Heart left ventricle (tissue), 16 donors: ENCODE measurements around the gene CAMKMT. TPM values are rescaled to one million over a fixed set of nuclear protein-coding genes. Genes with fewer than 3 reads are reported as not detected.

Source experiments
- ATAC-seq, 4 donors: fragments of 200-7000 bp; cut with Tn5 transposase; one replicate each; pipeline ENCODE4 v1.9.1; 2020 to 2022; ENCODE audit warnings: moderate library complexity in 4 of 4, mild to moderate bottlenecking in 3 of 4, moderate number of reproducible peaks in 1 of 4
- DNase-seq, 5 donors: peaks; one replicate each; pipeline ENCODE4 v3.0.0-alpha.2; 2020
- H3K27ac ChIP-seq, 12 donors: fragments of 200-600 bp; sonication (generic) in 4 of 12; one replicate each; pipeline versions ENCODE4 v1.5.0 to v1.8.0; 2016 to 2022; ENCODE audit warnings: mild to moderate bottlenecking in 2 of 12
- H3K27me3 ChIP-seq, 9 donors: fragments of 200-600 bp; sonication (generic) in 2 of 9; one replicate each; pipeline versions ENCODE4 v1.5.1 to v1.8.0; 2016 to 2022; ENCODE audit warnings: mild to moderate bottlenecking in 3 of 9
- H3K36me3 ChIP-seq, 9 donors: fragments of 200-600 bp; sonication (generic) in 2 of 9; one replicate each; pipeline versions ENCODE4 v1.5.0 to v1.8.0; 2018 to 2022; ENCODE audit warnings: mild to moderate bottlenecking in 2 of 9
- H3K4me1 ChIP-seq, 12 donors: fragments of 200-600 bp; sonication (generic) in 4 of 12; one replicate each; pipeline versions ENCODE4 v1.5.0 to v1.8.0; 2016 to 2022; ENCODE audit warnings: mild to moderate bottlenecking in 3 of 12
- H3K4me3 ChIP-seq, 12 donors: fragments of 200-600 bp; sonication (generic) in 4 of 12; one replicate each; pipeline versions ENCODE4 v1.5.0 to v1.8.0; 2017 to 2022; ENCODE audit warnings: mild to moderate bottlenecking in 9 of 12, moderate library complexity in 4 of 12
- H3K9me3 ChIP-seq, 12 donors: fragments of 200-600 bp; sonication (generic) in 4 of 12; one replicate each; pipeline versions ENCODE4 v1.5.0 to v1.8.0; 2016 to 2022; ENCODE audit warnings: mild to moderate bottlenecking in 1 of 12
- POLR2A ChIP-seq, 2 donors: fragments of 450-650 bp; IDR thresholded peaks; one replicate each; pipeline ENCODE4 v1.6.1; 2017; ENCODE audit warnings: antibody characterized with exemption in 2 of 2, mild to moderate bottlenecking in 2 of 2, moderate library complexity in 2 of 2
- WGBS, 4 donors: extraction: QIAGEN DNeasy Blood & Tissue Kit in 2 of 4; methylation state at CpG; one replicate each; pipeline versions ENCODE4 v1.1.5 to v1.1.7; 2013 to 2018; 5-methylcytosine and 5-hydroxymethylcytosine counted together
- intact Hi-C, 10 donors: fragments of 100-400 bp; cut with DNase I; formaldehyde crosslinking; loops; one replicate each; pipeline versions ENCODE4 v1.11.1 to v1.14.2; 2022
- polyA plus RNA-seq, 2 donors: library from polyadenylated mRNA; stranded (reverse); fragments of 200-250 nt; gene quantifications; one replicate each; pipeline ENCODE4 v1.2.3, GENCODE V29; 2013
- total RNA-seq, 9 donors: library from RNA; depleted of rRNA in 2 of 9; stranded (reverse); fragments of >200 nt in 2 of 9; fragmentation: NEBNext Ultra II Directional in 3 of 9; extraction: Animal tissue kit (Norgen Biotek cat#: 25700) in 3 of 9; gene quantifications; one replicate each; pipeline versions ENCODE4 v1.1.0 to v1.2.4, GENCODE V29; 2016 to 2023
- TF ChIP-seq, protein P1 (sequence below), 12 donors: fragments of 200-600 bp; sonication (generic) in 4 of 12; IDR thresholded peaks; one replicate each; pipeline versions ENCODE4 v1.5.0 to v1.8.0; 2018 to 2022; ENCODE audit warnings: antibody characterized with exemption in 12 of 12, mild to moderate bottlenecking in 5 of 12
- donor health status: ischemic (EF 13 %, LVEDD 7.1; RV severe dilation, severe dysfunction).
- donor health status: healthy with polysubstance abuse.
- donor health status: DM: no; HTN: yes; CAD: no.
- donor health status: DM: no; HTN: no; CAD: no.
- donor health status: ischemic (EF 25% LVEDD 6.9; RV normal size, moderate dysfunction).
- donor health status: ischemic (EF 25% LVEDD 5.7; RV mildly dilated, moderate dysfunction).
- donor health status: healthy.
- donor health status: DM: yes; HTN: yes; CAD: no.
- donor health status: ischemic (EF 35%, LVEDD 5.7; RV mildly dilated, moderate dysfunction).
- donor health status: nonischemic (EF 11% LVEDD 7.7; RV severe dilation, severe dysfunction).
- donor health status: DM: yes; HTN: yes; CAD: no.
- donor health status: PGD.
- donor health status: ischemic (EF 29% LVEDD 5.4; RV normal size, mild dysfunction).
- donor health status: nonischemic (EF 23%, LVEDD 6.1; RV moderate dilation, normal function).

Gene CAMKMT
- total and polyA plus RNA-seq, 11 donors, result 2.5 to 10.1 (median 4.4) TPM

- Histone ChIP-seq H3K36me3 (no peaks in the 10 kb centered on the region), H3K4me3 (no peak overlapping the region), H3K27me3 (no peaks in the 10 kb centered on the region), H3K9me3 (no peaks in the 10 kb centered on the region), H3K4me1 (peaks cover 0 to 7% (median 0%) of the 10 kb centered on the region in 12 donors), H3K27ac (no peak overlapping the region)
- TF ChIP-seq, protein P1, sequence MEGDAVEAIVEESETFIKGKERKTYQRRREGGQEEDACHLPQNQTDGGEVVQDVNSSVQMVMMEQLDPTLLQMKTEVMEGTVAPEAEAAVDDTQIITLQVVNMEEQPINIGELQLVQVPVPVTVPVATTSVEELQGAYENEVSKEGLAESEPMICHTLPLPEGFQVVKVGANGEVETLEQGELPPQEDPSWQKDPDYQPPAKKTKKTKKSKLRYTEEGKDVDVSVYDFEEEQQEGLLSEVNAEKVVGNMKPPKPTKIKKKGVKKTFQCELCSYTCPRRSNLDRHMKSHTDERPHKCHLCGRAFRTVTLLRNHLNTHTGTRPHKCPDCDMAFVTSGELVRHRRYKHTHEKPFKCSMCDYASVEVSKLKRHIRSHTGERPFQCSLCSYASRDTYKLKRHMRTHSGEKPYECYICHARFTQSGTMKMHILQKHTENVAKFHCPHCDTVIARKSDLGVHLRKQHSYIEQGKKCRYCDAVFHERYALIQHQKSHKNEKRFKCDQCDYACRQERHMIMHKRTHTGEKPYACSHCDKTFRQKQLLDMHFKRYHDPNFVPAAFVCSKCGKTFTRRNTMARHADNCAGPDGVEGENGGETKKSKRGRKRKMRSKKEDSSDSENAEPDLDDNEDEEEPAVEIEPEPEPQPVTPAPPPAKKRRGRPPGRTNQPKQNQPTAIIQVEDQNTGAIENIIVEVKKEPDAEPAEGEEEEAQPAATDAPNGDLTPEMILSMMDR (IDR thresholded peaks at IDR 0.05), result no peak
- no peak for TF ChIP-seq POLR2A (IDR thresholded peaks at IDR 0.05)
- ATAC-seq (no peak), DNase-seq (no peak)
- 82 to 96% (median 90%) methylated on average over 3 of the region's 3 CpGs for WGBS, 4 donors
- intact Hi-C loops, result loop anchor here in 7 of 10 donors (5.0 to 10.0 kb wide), 9 partner anchors 154 to 324 kb away; no protein-coding TSS in a partner anchor
Measured at GRCh38 chr2:44718431-44718830, 356.7 kb downstream of the CAMKMT start.

DNA sequence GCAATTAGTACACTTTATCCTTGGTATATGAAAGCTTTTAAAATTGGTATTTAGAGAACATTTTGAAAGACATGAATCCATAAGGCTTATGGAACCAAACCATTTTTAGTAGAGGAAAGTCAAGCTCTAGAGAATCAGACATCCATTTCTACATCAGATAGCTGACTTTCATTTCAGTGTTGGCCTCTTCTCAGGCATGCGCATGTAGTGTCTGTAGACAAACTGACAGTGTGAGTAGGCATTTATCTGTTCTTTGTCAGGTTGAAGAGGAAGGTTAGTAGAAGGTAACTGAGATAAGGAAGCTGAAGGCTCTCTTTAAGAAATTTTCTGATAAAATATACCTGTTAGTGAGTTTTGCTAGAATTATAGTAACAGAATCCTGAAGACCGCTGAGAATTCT is 357.8 kb downstream of the CAMKMT start:
- no peak for DNase-seq
- intact Hi-C loops, result loop anchor here in 7 of 10 donors (5.0 to 10.0 kb wide), 9 partner anchors 155 to 325 kb away; no protein-coding TSS in a partner anchor
- no peak for ATAC-seq
- no peak for TF ChIP-seq POLR2A (IDR thresholded peaks at IDR 0.05)
- TF ChIP-seq, protein P1 (IDR thresholded peaks at IDR 0.05), result no peak
- H3K4me3 ChIP-seq, result no peak overlapping the region
- H3K9me3 ChIP-seq, result no peaks in the 10 kb centered on the region
- H3K27ac ChIP-seq, result no peak overlapping the region
- no peaks in the 10 kb centered on the region for H3K36me3 ChIP-seq
- peaks cover 0 to 7% (median 0%) of the 10 kb centered on the region in 12 donors for H3K4me1 ChIP-seq
- 86 to 93% (median 90%) methylated on average over 2 of the region's 2 CpGs for WGBS, 4 donors
- no peaks in the 10 kb centered on the region for H3K27me3 ChIP-seq

GRCh38 chr2:44722026-44722625 is 360.4 kb downstream of the CAMKMT start:
- ATAC-seq, result no peak
- no peak for DNase-seq
- Histone ChIP-seq H3K27ac (no peak overlapping the region), H3K27me3 (no peaks in the 10 kb centered on the region), H3K9me3 (no peaks in the 10 kb centered on the region), H3K4me3 (no peak overlapping the region), H3K4me1 (no peaks in the 10 kb centered on the region), H3K36me3 (no peaks in the 10 kb centered on the region)
- intact Hi-C loops, result loop anchor here in 1 of 10 donors (10.0 kb wide), 1 partner anchor 237 kb away; no protein-coding TSS in a partner anchor
- WGBS, 4 donors, result 81 to 85% (median 83%) methylated on average over 1 of the region's 1 CpG
- no peak for TF ChIP-seq POLR2A (IDR thresholded peaks at IDR 0.05)
- TF ChIP-seq, protein P1 (IDR thresholded peaks at IDR 0.05), result no peak

DNA sequence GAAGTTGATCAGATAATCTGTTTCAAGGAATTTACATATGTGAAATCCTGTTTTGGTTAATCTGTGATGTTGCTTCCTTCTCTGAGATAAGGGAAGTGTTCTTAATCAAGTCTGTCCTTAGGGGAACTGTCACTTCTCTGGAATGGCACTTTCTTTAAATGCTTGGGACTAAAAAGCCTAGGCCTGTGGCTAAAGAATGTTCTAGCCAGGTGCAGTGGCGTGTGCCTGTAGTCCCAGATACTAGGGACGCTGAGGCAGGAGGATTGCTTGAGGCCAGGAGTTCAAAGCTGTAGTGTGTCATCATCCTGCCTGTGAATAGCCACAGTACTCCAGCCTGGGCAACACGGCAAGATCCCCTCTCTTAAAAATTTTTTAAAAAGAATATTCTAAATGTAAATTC is 362.2 kb downstream of the CAMKMT start:
- Histone ChIP-seq H3K4me1 (no peaks in the 10 kb centered on the region), H3K27ac (no peak overlapping the region), H3K4me3 (no peak overlapping the region), H3K9me3 (no peaks in the 10 kb centered on the region), H3K36me3 (no peaks in the 10 kb centered on the region), H3K27me3 (no peaks in the 10 kb centered on the region)
- ATAC-seq (no peak), DNase-seq (no peak)
- 87 to 96% (median 90%) methylated on average over 3 of the region's 3 CpGs for WGBS, 4 donors
- intact Hi-C loops, result loop anchor here in 1 of 10 donors (10.0 kb wide), 1 partner anchor 239 kb away; no protein-coding TSS in a partner anchor
- TF ChIP-seq, protein P1 (IDR thresholded peaks at IDR 0.05), result no peak
- TF ChIP-seq POLR2A (IDR thresholded peaks at IDR 0.05), result no peak
